Endothelial cell of umbilical vein (primary cell): ENCODE data around the gene PEX5L. TPM values are rescaled to one million over a fixed set of nuclear protein-coding genes. Genes with fewer than 3 reads are reported as not detected.

Experiments used
- BruUV-seq: library from RNA; stranded (reverse); fragments of 400-500 nt; replicated peaks from 2 replicates; lab custom pipeline; 2021; lab: Mats Ljungman, UMichigan
- CTCF ChIA-PET: fragments of 300-600, 350-600 bp; sonication (Branson Sonifier 250); formaldehyde crosslinking; loops from one replicate; lab custom pipeline; 2021; ENCODE audit warnings: antibody characterized with exemption, inconsistent platforms; lab: Charles Lee
- POLR2A ChIA-PET: fragments of 300-600, 350-600 bp; sonication (Branson Sonifier 250); formaldehyde crosslinking; loops from one replicate; lab custom pipeline; 2021; ENCODE audit warnings: antibody characterized with exemption, inconsistent platforms; lab: Charles Lee
- DNase-seq: peaks from one replicate; pipeline ENCODE4 v3.0.0-alpha.2; 2011; ENCODE audit warnings: low read depth, low spot score
- FAIRE-seq: peaks from 2 replicates; lab custom pipeline; 2011; peaks lifted over from hg19 to GRCh38; lab: Jason Lieb, UNC
- H2AFZ ChIP-seq: 2 replicates; pipeline ENCODE4 v1.6.0; 2012; ENCODE audit warnings: low read depth, low read length, control low read depth, inconsistent platforms
- H3K27ac ChIP-seq: 2 replicates; pipeline ENCODE4 v1.5.1; 2011; ENCODE audit warnings: low read depth, mild to moderate bottlenecking, control low read depth, low read length, moderate library complexity; ENCODE audit not compliant: insufficient read depth
- H3K27me3 ChIP-seq, 2 experiments: 2 replicates each; pipeline versions ENCODE4 v1.6.0 to v1.6.1; 2011; ENCODE audit warnings: low read length in 2 of 2, mixed read lengths in 1 of 2; ENCODE audit not compliant: control insufficient read depth in 2 of 2, insufficient read depth in 2 of 2
- H3K36me3 ChIP-seq, 2 experiments: 2 replicates in 1 of 2; 3 replicates in 1 of 2; pipeline ENCODE4 v1.5.1; 2011; ENCODE audit warnings: low read length in 2 of 2, mild to moderate bottlenecking in 1 of 2, moderate library complexity in 1 of 2; ENCODE audit not compliant: control insufficient read depth in 2 of 2, insufficient read depth in 2 of 2; ENCODE audit errors: extremely low read depth in 1 of 2
- H3K4me1 ChIP-seq: 3 replicates; pipeline ENCODE4 v1.5.1; 2011; ENCODE audit warnings: mild to moderate bottlenecking, low read length; ENCODE audit not compliant: control insufficient read depth, insufficient read depth; ENCODE audit errors: extremely low read depth
- H3K4me2 ChIP-seq: 2 replicates; pipeline ENCODE4 v1.6.1; 2011; ENCODE audit warnings: low read length, control low read depth, mixed read lengths; ENCODE audit not compliant: insufficient read depth
- H3K4me3 ChIP-seq, 3 experiments: fragments of 200-600 bp in 1 of 3; sonication (generic), shearing (Covaris generic) in 1 of 3; replicated peaks in 1 of 3; 2 replicates each; pipeline ENCODE4 v1.5.1; 2011 to 2016; ENCODE audit warnings: control low read depth in 3 of 3, low read length in 3 of 3, mild to moderate bottlenecking in 2 of 3, inconsistent platforms in 1 of 3, low read depth in 1 of 3, moderate library complexity in 1 of 3; ENCODE audit not compliant: insufficient read depth in 1 of 3
- H3K79me2 ChIP-seq: 2 replicates; pipeline ENCODE4 v1.6.0; 2012; ENCODE audit warnings: low read length, inconsistent platforms; ENCODE audit not compliant: control insufficient read depth, insufficient read depth
- H3K9ac ChIP-seq: replicated peaks from 2 replicates; pipeline ENCODE3; 2011; ENCODE audit warnings: low read length, control low read depth; ENCODE audit not compliant: insufficient read depth; ENCODE audit errors: extremely low read depth
- H3K9me1 ChIP-seq: replicated peaks from 3 replicates; pipeline ENCODE4 v1.6.0; 2011; ENCODE audit warnings: mild to moderate bottlenecking, low read length; ENCODE audit not compliant: control insufficient read depth, insufficient read depth; ENCODE audit errors: extremely low read depth
- H3K9me3 ChIP-seq: replicated peaks from 2 replicates; pipeline ENCODE4 v1.5.1; 2012; ENCODE audit warnings: low read length, inconsistent platforms; ENCODE audit not compliant: control insufficient read depth, insufficient read depth
- H4K20me1 ChIP-seq: replicated peaks from 2 replicates; pipeline ENCODE3; 2011; ENCODE audit warnings: mild to moderate bottlenecking, low read length; ENCODE audit not compliant: control insufficient read depth, insufficient read depth; ENCODE audit errors: extremely low read depth
- EZH2 ChIP-seq: IDR thresholded peaks from 2 replicates; pipeline ENCODE4 v1.6.1; 2012; ENCODE audit warnings: borderline replicate concordance, low read depth, mild to moderate bottlenecking, moderate library complexity, low read length, inconsistent platforms; ENCODE audit not compliant: severe bottlenecking
- FOS ChIP-seq: IDR thresholded peaks from 2 replicates; pipeline ENCODE4 v1.6.1; 2011; ENCODE audit warnings: mild to moderate bottlenecking, low read length, moderate library complexity, borderline replicate concordance; ENCODE audit not compliant: insufficient read depth
- GATA2 ChIP-seq: IDR thresholded peaks from 2 replicates; pipeline ENCODE4 v1.7.0; 2011; ENCODE audit warnings: low read depth, mild to moderate bottlenecking, moderate library complexity, mixed read lengths, low read length; ENCODE audit not compliant: insufficient read length, insufficient read depth
- JUN ChIP-seq: IDR thresholded peaks from 2 replicates; pipeline ENCODE4 v1.6.1; 2011; ENCODE audit warnings: borderline replicate concordance, low read depth; ENCODE audit not compliant: insufficient read length, insufficient read depth
- MYC ChIP-seq: IDR thresholded peaks from one replicate; pipeline ENCODE4 v1.6.1; 2011; ENCODE audit warnings: mild to moderate bottlenecking, low read depth, low read length
- POLR2A ChIP-seq: IDR thresholded peaks from 2 replicates; pipeline ENCODE4 v1.6.1; 2012; ENCODE audit warnings: low read depth, mild to moderate bottlenecking, control low read depth, low read length
- POLR2AphosphoS5 ChIP-seq: IDR thresholded peaks from 2 replicates; pipeline ENCODE4 v1.6.1; 2012; ENCODE audit warnings: low read depth, mild to moderate bottlenecking, control low read depth, low read length, moderate library complexity; ENCODE audit not compliant: insufficient read depth
- dilution Hi-C: fragments of 300-500 bp; cut with MboI; formaldehyde crosslinking; loops from one replicate; pipeline ENCODE4 v1.15.0; 2019; ENCODE audit warnings: low sequenced_read_pairs; ENCODE audit not compliant: extremely low pct_ligation_motif_present
- intact Hi-C: fragments of 100-400 bp; cut with micrococcal nuclease; formaldehyde crosslinking; loops from one replicate; pipeline ENCODE4 v1.10.0; 2022
- polyA plus RNA-seq, 4 experiments: library from polyadenylated mRNA; depleted of rRNA in 3 of 4; stranded (reverse) in 3 of 4; unstranded in 1 of 4; fragments of >200 nt; gene quantifications; 2 replicates each; pipeline versions ENCODE4 v1.2.1 to v1.2.3, GENCODE V29; 2011 to 2012; ENCODE audit warnings: missing spikeins in 1 of 4
- total RNA-seq: library from RNA; stranded (reverse); gene quantifications from 2 replicates; pipeline ENCODE4 v1.2.3, GENCODE V29; 2021
- TF ChIP-seq, protein P1 (sequence below): IDR thresholded peaks from 2 replicates; pipeline ENCODE4 v1.6.1; 2011; ENCODE audit not compliant: insufficient read depth, insufficient read length
- TF ChIP-seq, protein P2 (sequence below), 2 donors: IDR thresholded peaks; 1 replicate in 1 of 2; 2 replicates in 1 of 2; pipeline ENCODE4 v1.5.1; 2011; ENCODE audit warnings: low read length in 2 of 2, mild to moderate bottlenecking in 2 of 2, moderate library complexity in 2 of 2, control low read depth in 1 of 2, inconsistent platforms in 1 of 2, low read depth in 1 of 2; ENCODE audit not compliant: insufficient read depth in 1 of 2; ENCODE audit errors: extremely low read depth in 1 of 2

The PEX5L gene
- total and polyA plus RNA-seq, 2 donors (not counting 3 experiments of a cell fraction or from before 2014, with no cell fraction given), result not detected

DNA sequence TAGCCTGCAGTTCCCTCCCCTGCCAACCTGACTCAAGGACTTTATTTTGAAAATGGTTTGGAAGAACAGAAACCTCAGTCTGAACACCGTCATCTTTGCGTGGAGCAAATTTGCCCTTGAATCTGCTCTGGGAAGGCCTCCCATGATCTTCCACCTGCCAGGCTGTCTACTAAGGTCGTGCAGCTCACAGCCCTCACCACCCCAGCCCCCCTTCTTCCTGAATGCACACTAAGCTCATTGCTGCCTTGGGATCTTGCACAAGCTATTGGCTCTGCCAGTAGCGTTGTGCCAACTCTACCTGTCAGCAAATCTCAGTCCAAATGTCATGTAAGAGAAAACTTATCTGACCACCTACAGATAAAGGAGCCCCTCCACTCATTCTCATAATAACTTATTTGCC lies 242.4 kb downstream of the PEX5L start:
- Histone ChIP-seq H3K4me3 (no peak overlapping the region), H3K9me3 (no peaks in the 10 kb centered on the region), H3K4me1 (no peaks in the 10 kb centered on the region), H3K9ac (no peak overlapping the region), H3K27me3 (no peaks in the 10 kb centered on the region), H2AFZ (no peak overlapping the region), H3K79me2 (no peaks in the 10 kb centered on the region), H3K4me2 (no peak overlapping the region), H4K20me1 (no peaks in the 10 kb centered on the region), H3K9me1 (no peaks in the 10 kb centered on the region), H3K27ac (no peak overlapping the region), H3K36me3 (no peaks in the 10 kb centered on the region)
- BruUV-seq, result no TSS peak
- intact Hi-C loops, result no loop called here
- dilution Hi-C loops, result no loop called here
- CTCF ChIA-PET, result interaction anchor here (1.0 to 1.9 kb wide), 4 partner anchors 10 to 26 kb away, joined by 3 to 8 read pairs (median 6); no protein-coding TSS in a partner anchor
- TF ChIP-seq, protein P1, sequence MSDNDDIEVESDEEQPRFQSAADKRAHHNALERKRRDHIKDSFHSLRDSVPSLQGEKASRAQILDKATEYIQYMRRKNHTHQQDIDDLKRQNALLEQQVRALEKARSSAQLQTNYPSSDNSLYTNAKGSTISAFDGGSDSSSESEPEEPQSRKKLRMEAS, result no peak
- TF ChIP-seq JUN (no peak), GATA2 (no peak), FOS (no peak), POLR2AphosphoS5 (no peak), POLR2A (no peak), EZH2 (no peak), MYC (no peak)
- TF ChIP-seq, protein P2, sequence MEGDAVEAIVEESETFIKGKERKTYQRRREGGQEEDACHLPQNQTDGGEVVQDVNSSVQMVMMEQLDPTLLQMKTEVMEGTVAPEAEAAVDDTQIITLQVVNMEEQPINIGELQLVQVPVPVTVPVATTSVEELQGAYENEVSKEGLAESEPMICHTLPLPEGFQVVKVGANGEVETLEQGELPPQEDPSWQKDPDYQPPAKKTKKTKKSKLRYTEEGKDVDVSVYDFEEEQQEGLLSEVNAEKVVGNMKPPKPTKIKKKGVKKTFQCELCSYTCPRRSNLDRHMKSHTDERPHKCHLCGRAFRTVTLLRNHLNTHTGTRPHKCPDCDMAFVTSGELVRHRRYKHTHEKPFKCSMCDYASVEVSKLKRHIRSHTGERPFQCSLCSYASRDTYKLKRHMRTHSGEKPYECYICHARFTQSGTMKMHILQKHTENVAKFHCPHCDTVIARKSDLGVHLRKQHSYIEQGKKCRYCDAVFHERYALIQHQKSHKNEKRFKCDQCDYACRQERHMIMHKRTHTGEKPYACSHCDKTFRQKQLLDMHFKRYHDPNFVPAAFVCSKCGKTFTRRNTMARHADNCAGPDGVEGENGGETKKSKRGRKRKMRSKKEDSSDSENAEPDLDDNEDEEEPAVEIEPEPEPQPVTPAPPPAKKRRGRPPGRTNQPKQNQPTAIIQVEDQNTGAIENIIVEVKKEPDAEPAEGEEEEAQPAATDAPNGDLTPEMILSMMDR (IDR thresholded peaks at IDR 0.05; ENCODE audit: extremely low read depth in 1 of 2, insufficient read depth in 1 of 2, low read depth in 1 of 2, low read length in 2 of 2), result no peak
- DNase-seq (no peak), FAIRE-seq (no peak)
- POLR2A ChIA-PET, result no interaction called here
